CD4-positive, alpha-beta T cell treated with Interleukin-1 beta for 1 hour (primary cell): Measurements from ENCODE around the gene PPM1M.

Experiments used
- DNase-seq, 2 donors: peaks; one replicate each; pipeline ENCODE4 v3.0.0-alpha.2; 2020 to 2022

Gene PPM1M

GRCh38 chr3:52245322-52246263, at the start of gene PPM1M:
PPM1M (plus strand) TSS chr3:52245759; CDS start chr3:52245825, 66 bp downstream.
- DNase-seq = peak; percentile 72 to 79

- peak in 1 of 2 donors; percentile 25 for DNase-seq
Measured at GRCh38 chr3:52195823-52196331, 49.7 kb upstream of the PPM1M start.

GRCh38 chr3:52196977-52197376, 48.6 kb upstream of the PPM1M start:
- DNase-seq = no peak

GRCh38 chr3:52197499-52197841, 48.1 kb upstream of the PPM1M start:
- DNase-seq = no peak

- peak; percentile 94 for DNase-seq
Measured at GRCh38 chr3:52197842-52198625, 47.5 kb upstream of the PPM1M start, which contains the start of gene ALAS1. ALAS1 (plus strand) TSS chr3:52198160; CDS start chr3:52199242, 1,082 bp downstream.

- DNase-seq = no peak
Measured at GRCh38 chr3:52198643-52199608, 46.6 kb upstream of the PPM1M start.

GRCh38 chr3:52200981-52201679, 44.4 kb upstream of the PPM1M start:
- no peak for DNase-seq

GRCh38 chr3:52202384-52203077, 43.0 kb upstream of the PPM1M start:
- no peak for DNase-seq

GRCh38 chr3:52203701-52204100, 41.9 kb upstream of the PPM1M start:
- DNase-seq = no peak

- no peak for DNase-seq
Measured at GRCh38 chr3:52204337-52205073, 41.1 kb upstream of the PPM1M start.

- no peak for DNase-seq
Measured at GRCh38 chr3:52205727-52206372, 39.7 kb upstream of the PPM1M start.

- DNase-seq = no peak
Measured at GRCh38 chr3:52208556-52208955, 37.0 kb upstream of the PPM1M start.

GRCh38 chr3:52210037-52210436, 35.5 kb upstream of the PPM1M start:
- DNase-seq = no peak

- no peak for DNase-seq
Measured at GRCh38 chr3:52210550-52211046, 35.0 kb upstream of the PPM1M start.

GRCh38 chr3:52211268-52211891, 34.2 kb upstream of the PPM1M start:
- no peak for DNase-seq

- no peak for DNase-seq
Measured at GRCh38 chr3:52213005-52213404, 32.6 kb upstream of the PPM1M start.

- DNase-seq = no peak
Measured at GRCh38 chr3:52213901-52214300, 31.7 kb upstream of the PPM1M start.

- no peak for DNase-seq
Measured at GRCh38 chr3:52215351-52215750, 30.2 kb upstream of the PPM1M start.
